Esophagus muscularis mucosa (tissue), 3 donors: Measurements from ENCODE around the gene ABHD17A.

Experiments
- CTCF ChIP-seq, 3 experiments: fragments of 200-600 bp in 2 of 3; fragments of 450-650 bp in 1 of 3; sonication (generic) in 2 of 3; IDR thresholded peaks; one replicate each; pipeline ENCODE4 v1.5.1; 2017 to 2019; ENCODE audit warnings: antibody characterized with exemption in 3 of 3, mild to moderate bottlenecking in 2 of 3, moderate library complexity in 1 of 3
- POLR2AphosphoS5 ChIP-seq, 2 donors: sonication (generic); formaldehyde crosslinking; IDR thresholded peaks; one replicate each; pipeline ENCODE4 v1.6.1; 2017; ENCODE audit warnings: antibody characterized with exemption in 2 of 2

- TF ChIP-seq POLR2AphosphoS5 (IDR thresholded peaks at IDR 0.05) (no peak), CTCF (IDR thresholded peaks at IDR 0.05) (no peak)
Observed at GRCh38 chr19:1904860-1905109, 19.5 kb upstream of the ABHD17A start.
